ENCODE data around the gene C6orf136.
A peak's percentile ranks its signal among the peaks of the same experiment; 100 is the strongest.

The C6orf136 gene

GRCh38 chr6:30615958-30616810 lies 30.7 kb upstream of the C6orf136 start:
- DNase-seq: peak in 3 of 5 experiments; percentile 30 to 73 (median 48)

- peak; percentile 89 to 100 (median 98) for DNase-seq
Observed at GRCh38 chr6:30616811-30617564, 29.9 kb upstream of the C6orf136 start, which contains the start of gene PPP1R10. Gene PPP1R10, minus strand, starts transcription at chr6:30617243. Its CDS starts 7,299 bp downstream, at chr6:30609944.

- DNase-seq: peak; percentile 89 to 99 (median 98)
Observed at GRCh38 chr6:30617565-30618269, 29.2 kb upstream of the C6orf136 start, which contains the start of gene MRPS18B. Gene MRPS18B, plus strand, starts transcription at chr6:30617840. Its CDS starts 26 bp downstream, at chr6:30617866.

GRCh38 chr6:30618270-30618797 lies 28.6 kb upstream of the C6orf136 start:
- DNase-seq: no peak

- DNase-seq: no peak
Observed at GRCh38 chr6:30619561-30619960, 27.4 kb upstream of the C6orf136 start.

GRCh38 chr6:30625511-30625910 lies 21.4 kb upstream of the C6orf136 start:
- DNase-seq: no peak

- DNase-seq: peak; percentile 78 to 89 (median 84)
Observed at GRCh38 chr6:30626484-30627366, 20.2 kb upstream of the C6orf136 start, which contains the start of gene ATAT1. Gene ATAT1, plus strand, starts transcription at chr6:30626874.

- DNase-seq: no peak
Observed at GRCh38 chr6:30635834-30636233, 11.1 kb upstream of the C6orf136 start.

- peak in 1 of 5 experiments; percentile 19 for DNase-seq
Observed at GRCh38 chr6:30640481-30640880, 6.5 kb upstream of the C6orf136 start.

- peak in 1 of 5 experiments; percentile 58 for DNase-seq
Observed at GRCh38 chr6:30641048-30641447, 5.9 kb upstream of the C6orf136 start.

GRCh38 chr6:30643656-30644055 lies 3.3 kb upstream of the C6orf136 start:
- no peak for DNase-seq

- no peak for DNase-seq
Observed at GRCh38 chr6:30644769-30645168, 2.2 kb upstream of the C6orf136 start.

GRCh38 chr6:30645989-30646388 lies 944 bp upstream of the C6orf136 start:
- DNase-seq: no peak

- peak; percentile 42 to 82 (median 60) for DNase-seq
Observed at GRCh38 chr6:30647242-30648116, 546 bp downstream of the C6orf136 start.

GRCh38 chr6:30651143-30651542 lies 4.2 kb downstream of the C6orf136 start:
- DNase-seq: no peak

- no peak for DNase-seq
Observed at GRCh38 chr6:30654798-30655742, 8.1 kb downstream of the C6orf136 start.

- DNase-seq: no peak
Observed at GRCh38 chr6:30655743-30656094, 8.8 kb downstream of the C6orf136 start.

GRCh38 chr6:30656513-30656912 lies 9.6 kb downstream of the C6orf136 start:
- no peak for DNase-seq

- DNase-seq: no peak
Observed at GRCh38 chr6:30657454-30657853, 10.5 kb downstream of the C6orf136 start.
